ENCODE measurements around the gene AFF3.

DNA sequence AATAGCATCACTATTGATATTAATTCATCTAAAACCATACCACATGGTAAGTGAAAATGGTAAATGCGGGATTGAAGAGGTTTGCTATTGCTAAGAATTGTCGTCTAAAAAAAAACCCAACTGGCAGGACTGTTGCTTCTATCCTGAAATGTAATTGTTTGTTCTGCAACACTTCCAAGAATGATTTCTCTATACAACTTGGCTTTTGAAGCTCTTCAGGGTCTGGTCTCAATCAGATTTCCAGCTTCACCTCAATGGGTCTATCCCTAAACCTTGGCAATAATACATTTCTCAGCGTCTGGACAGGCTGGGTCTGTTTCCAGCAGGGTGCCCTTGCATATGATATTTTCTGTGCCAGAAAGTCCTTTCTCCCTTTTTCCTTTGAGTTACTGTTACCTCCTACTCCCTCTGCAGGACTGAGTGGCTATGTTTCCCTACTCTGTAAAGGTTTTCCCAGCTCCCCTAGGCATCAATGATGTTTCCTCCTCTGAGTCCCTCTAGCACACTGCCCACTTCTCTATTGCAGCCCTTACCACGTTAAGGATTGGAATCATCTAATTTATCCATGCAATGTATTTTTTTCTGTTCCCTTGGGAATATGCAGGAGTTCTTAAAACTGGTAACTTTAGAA, 534.4 kb downstream of the AFF3 start:
- no peak for TF ChIP-seq EZH2 (IDR thresholded peaks at IDR 0.05; ENCODE audit: borderline replicate concordance, low read length)
- peak in 1 of 2 donors; percentile 4 for TF ChIP-seq CTCF (conservative IDR thresholded peaks at IDR 0.05 in 1 of 2, IDR thresholded peaks at IDR 0.05 in 1 of 2; ENCODE audit: extremely low read depth in 1 of 2, insufficient read depth in 1 of 2, low read depth in 1 of 2, low read length in 2 of 2)

Data from mammary epithelial cell (primary cell).